Nasal cavity respiratory epithelium epithelial cell of viscerocranial mucosa (primary cell): Measurements from ENCODE around the gene RHNO1. TPM values are rescaled to one million over a fixed set of nuclear protein-coding genes. Genes with fewer than 3 reads are reported as not detected.

Experiments used
- total RNA-seq: library from RNA; depleted of rRNA; stranded (reverse); fragments of >200 nt; gene quantifications from 2 replicates; pipeline ENCODE4 v1.2.3, GENCODE V29; 2014

RHNO1 gene
- total RNA-seq = 21.4 and 30.4 TPM in 2 replicates

GRCh38 chr12:2877047-2877952 lies at the start of gene RHNO1, which contains the start of gene FOXM1:
Gene RHNO1, plus strand, starts transcription at chr12:2877223. Its CDS starts 8,144 bp downstream, at chr12:2885367.
Gene FOXM1, minus strand, starts transcription at chr12:2877174. Its CDS starts 2,696 bp downstream, at chr12:2874478.

GRCh38 chr12:2834581-2835491 lies 42.2 kb upstream of the RHNO1 start, which contains the start of gene NRIP2:
Gene NRIP2, minus strand, starts transcription at chr12:2835035. Its CDS starts 52 bp downstream, at chr12:2834983.

GRCh38 chr12:2857021-2857431 lies 20.0 kb upstream of the RHNO1 start, which contains the start of gene TEX52:
Gene TEX52, minus strand, starts transcription at chr12:2857039. Its CDS starts 13 bp downstream, at chr12:2857026.

GRCh38 chr12:2890388-2891239 lies 13.6 kb downstream of the RHNO1 start, which contains the start of gene TULP3:
Gene TULP3, plus strand, starts transcription at chr12:2890891. Its CDS starts 57 bp downstream, at chr12:2890948.

Other genes starting within 250 kb of the RHNO1 start
- gene FKBP4, start 82.3 kb upstream of the RHNO1 start, total RNA-seq = 84.4 and 99.9 TPM in 2 replicates
- gene ITFG2, start 64.6 kb upstream of the RHNO1 start, total RNA-seq = 10.6 and 18.9 TPM in 2 replicates
- not detected in 2 replicates for gene NRIP2, start 42.2 kb upstream of the RHNO1 start, total RNA-seq
- gene TEX52, start 20.2 kb upstream of the RHNO1 start, total RNA-seq = not detected in 2 replicates
- 0.07 and 1.0 TPM in 2 replicates for gene FOXM1, start within 50 bp of the RHNO1 start, total RNA-seq
- gene TULP3, start 13.7 kb downstream of the RHNO1 start, total RNA-seq = 13.7 and 29.4 TPM in 2 replicates
- 4.4 and 5.9 TPM in 2 replicates for gene TEAD4, start 82.2 kb downstream of the RHNO1 start, total RNA-seq
- 5.1 and 18.3 TPM in 2 replicates for gene TSPAN9, start 200.2 kb downstream of the RHNO1 start, total RNA-seq